OCI-LY7 (cell line): Measurements from ENCODE around the gene IFITM5. TPM values are rescaled to one million over a fixed set of nuclear protein-coding genes. Genes with fewer than 3 reads are reported as not detected.

ENCODE experiments used
- BruUV-seq: library from RNA; stranded (reverse); fragments of 400-500 nt; replicated peaks from 2 replicates; lab custom pipeline; 2021; lab: Mats Ljungman, UMichigan
- CTCF ChIA-PET: fragments of 300-600 bp; sonication (Branson Sonifier 250); formaldehyde crosslinking; loops from one replicate; lab custom pipeline; 2022; ENCODE audit warnings: antibody characterized with exemption; ENCODE audit not compliant: unreplicated experiment; lab: Charles Lee
- POLR2A ChIA-PET: fragments of 300-600 bp; sonication (Branson Sonifier 250); formaldehyde crosslinking; loops from one replicate; lab custom pipeline; 2022; ENCODE audit warnings: antibody characterized with exemption; lab: Charles Lee
- DNase-seq: peaks from one replicate; pipeline ENCODE4 v3.0.0-alpha.2; 2015; ENCODE audit warnings: low spot score
- H2AFZ ChIP-seq: fragments of 200-600 bp; sonication (generic), shearing (Covaris generic); 2 replicates; pipeline ENCODE4 v1.6.1; 2014; ENCODE audit warnings: mild to moderate bottlenecking, antibody characterized with exemption, low read length, moderate library complexity
- H3K27ac ChIP-seq: fragments of 200-600 bp; sonication (generic); 2 replicates; pipeline ENCODE4 v1.5.1; 2014; ENCODE audit warnings: mixed run types, low read depth, mild to moderate bottlenecking, moderate library complexity, low read length, inconsistent platforms; ENCODE audit not compliant: poor library complexity, severe bottlenecking
- H3K36me3 ChIP-seq: fragments of 200-600 bp; sonication (generic); 2 replicates; pipeline ENCODE4 v1.6.1; 2014; ENCODE audit warnings: mild to moderate bottlenecking, antibody characterized with exemption, low read length, moderate library complexity, mixed read lengths; ENCODE audit not compliant: insufficient read depth
- H3K4me1 ChIP-seq: fragments of 200-600 bp; sonication (generic); 2 replicates; pipeline ENCODE4 v1.5.1; 2014; ENCODE audit warnings: mild to moderate bottlenecking, low read length; ENCODE audit not compliant: insufficient read depth, poor library complexity, severe bottlenecking
- H3K4me2 ChIP-seq: fragments of 200-600 bp; sonication (generic); 2 replicates; pipeline ENCODE4 v1.6.1; 2014; ENCODE audit warnings: mild to moderate bottlenecking, low read length
- H3K4me3 ChIP-seq: fragments of 200-600 bp; sonication (generic); 2 replicates; pipeline ENCODE4 v1.5.1; 2014; ENCODE audit warnings: mild to moderate bottlenecking, low read depth, low read length; ENCODE audit not compliant: poor library complexity, severe bottlenecking
- H3K79me2 ChIP-seq: fragments of 200-600 bp; sonication (generic); 2 replicates; pipeline ENCODE4 v1.6.1; 2016; ENCODE audit warnings: low read depth, mild to moderate bottlenecking, low read length, moderate library complexity, mixed read lengths; ENCODE audit not compliant: insufficient read depth
- H3K9me2 ChIP-seq: fragments of 200-600 bp; sonication (generic); 2 replicates; pipeline ENCODE4 v1.6.1; 2016; ENCODE audit warnings: mild to moderate bottlenecking, low read length, mixed read lengths; ENCODE audit not compliant: insufficient read depth
- H3K9me3 ChIP-seq: fragments of 200-600 bp; sonication (generic); 2 replicates; pipeline ENCODE4 v1.6.1; 2014; ENCODE audit warnings: mild to moderate bottlenecking, mixed run types, low read length, mixed read lengths
- H4K20me1 ChIP-seq: fragments of 200-600 bp; sonication (generic); 2 replicates; pipeline ENCODE4 v1.6.1; 2014; ENCODE audit warnings: mild to moderate bottlenecking, antibody characterized with exemption, low read length, moderate library complexity, mixed read lengths; ENCODE audit not compliant: insufficient read depth
- EZH2phosphoT487 ChIP-seq: fragments of 200-600 bp; sonication (generic); IDR thresholded peaks from 2 replicates; pipeline ENCODE4 v1.6.1; 2018; ENCODE audit warnings: low read depth, borderline replicate concordance, mild to moderate bottlenecking, mixed run types, antibody characterized with exemption, low read length, moderate library complexity, mixed read lengths
- intact Hi-C: fragments of 100-400 bp; cut with micrococcal nuclease; formaldehyde crosslinking; loops from one replicate; pipeline ENCODE4 v1.10.0; 2022; ENCODE audit not compliant: unreplicated experiment
- total RNA-seq, 2 experiments: library from RNA; depleted of rRNA in 1 of 2; stranded (reverse); fragments of >200 nt in 1 of 2; shearing (Covaris generic) in 1 of 2; gene quantifications; 2 replicates each; pipeline ENCODE4 v1.2.3, GENCODE V29; 2014 to 2022
- TF ChIP-seq, protein P1 (sequence below): fragments of 200-600 bp; sonication (generic); conservative IDR thresholded peaks from 2 replicates; pipeline ENCODE4 v1.5.1; 2014; ENCODE audit warnings: mild to moderate bottlenecking, antibody characterized with exemption, low read length, moderate library complexity, mixed read lengths

IFITM5 gene
- total RNA-seq, 2 experiments from 2014 or later, result not detected

DNA sequence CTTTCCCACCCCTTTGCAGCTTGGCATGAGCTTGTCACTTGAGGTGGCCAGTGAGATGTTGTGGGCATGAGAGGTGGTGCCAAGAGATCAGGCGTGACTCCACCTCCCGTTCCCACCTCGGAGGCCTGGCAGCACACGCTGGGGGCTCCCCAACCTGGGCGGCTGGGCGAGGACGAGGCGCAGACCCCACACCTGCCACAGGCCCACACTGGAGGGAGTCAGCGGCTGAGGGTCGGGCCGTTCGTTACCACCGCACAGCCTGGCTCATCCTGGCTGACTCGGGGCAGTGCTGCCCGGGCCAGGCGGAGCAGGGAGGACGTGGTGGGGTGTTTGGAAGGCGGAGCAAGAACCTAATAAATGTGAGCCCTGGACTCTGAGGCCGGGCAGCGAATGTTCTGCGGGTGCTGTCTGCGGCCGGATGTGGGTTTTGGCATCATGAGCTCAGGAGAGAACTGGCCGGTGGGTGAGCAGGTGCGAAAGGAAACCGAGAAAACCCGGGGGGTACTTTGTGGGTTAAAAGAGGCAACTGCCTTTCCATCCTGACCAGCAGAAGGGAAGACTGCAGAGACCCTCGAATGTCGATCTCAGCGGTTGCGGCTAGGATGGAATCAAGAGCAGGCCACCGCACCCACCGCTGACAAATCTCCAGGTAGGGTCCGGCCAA, 31.5 kb upstream of the IFITM5 start:
- Histone ChIP-seq H3K4me2 (peak overlapping the region; percentile 85), H2AFZ (peak overlapping the region; percentile 35; the same call in 1 of the 2 replicates), H3K36me3 (peaks cover 9% of the 10 kb centered on the region), H3K4me3 (peak overlapping the region; percentile 61), H3K9me3 (peaks cover 14% of the 10 kb centered on the region), H3K27ac (peak overlapping the region; percentile 91), H4K20me1 (no peaks in the 10 kb centered on the region), H3K4me1 (peaks cover 92% of the 10 kb centered on the region), H3K9me2 (no peaks in the 10 kb centered on the region), H3K79me2 (no peaks in the 10 kb centered on the region)
- no peak for TF ChIP-seq EZH2phosphoT487
- TF ChIP-seq, protein P1, sequence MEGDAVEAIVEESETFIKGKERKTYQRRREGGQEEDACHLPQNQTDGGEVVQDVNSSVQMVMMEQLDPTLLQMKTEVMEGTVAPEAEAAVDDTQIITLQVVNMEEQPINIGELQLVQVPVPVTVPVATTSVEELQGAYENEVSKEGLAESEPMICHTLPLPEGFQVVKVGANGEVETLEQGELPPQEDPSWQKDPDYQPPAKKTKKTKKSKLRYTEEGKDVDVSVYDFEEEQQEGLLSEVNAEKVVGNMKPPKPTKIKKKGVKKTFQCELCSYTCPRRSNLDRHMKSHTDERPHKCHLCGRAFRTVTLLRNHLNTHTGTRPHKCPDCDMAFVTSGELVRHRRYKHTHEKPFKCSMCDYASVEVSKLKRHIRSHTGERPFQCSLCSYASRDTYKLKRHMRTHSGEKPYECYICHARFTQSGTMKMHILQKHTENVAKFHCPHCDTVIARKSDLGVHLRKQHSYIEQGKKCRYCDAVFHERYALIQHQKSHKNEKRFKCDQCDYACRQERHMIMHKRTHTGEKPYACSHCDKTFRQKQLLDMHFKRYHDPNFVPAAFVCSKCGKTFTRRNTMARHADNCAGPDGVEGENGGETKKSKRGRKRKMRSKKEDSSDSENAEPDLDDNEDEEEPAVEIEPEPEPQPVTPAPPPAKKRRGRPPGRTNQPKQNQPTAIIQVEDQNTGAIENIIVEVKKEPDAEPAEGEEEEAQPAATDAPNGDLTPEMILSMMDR, result no peak
- no TSS peak for BruUV-seq
- DNase-seq, result peak; percentile 94
- ChIA-PET CTCF (interaction anchor here (1.0 to 1.3 kb wide), 3 partner anchors 10 to 24 kb away, joined by 4 read pairs; no protein-coding TSS in a partner anchor), POLR2A (interaction anchor here (0.6 to 5.5 kb wide), 9 partner anchors 8 to 114 kb away, joined by 3 to 63 read pairs (median 8); no protein-coding TSS in a partner anchor)
- intact Hi-C loops, result no loop called here

DNA sequence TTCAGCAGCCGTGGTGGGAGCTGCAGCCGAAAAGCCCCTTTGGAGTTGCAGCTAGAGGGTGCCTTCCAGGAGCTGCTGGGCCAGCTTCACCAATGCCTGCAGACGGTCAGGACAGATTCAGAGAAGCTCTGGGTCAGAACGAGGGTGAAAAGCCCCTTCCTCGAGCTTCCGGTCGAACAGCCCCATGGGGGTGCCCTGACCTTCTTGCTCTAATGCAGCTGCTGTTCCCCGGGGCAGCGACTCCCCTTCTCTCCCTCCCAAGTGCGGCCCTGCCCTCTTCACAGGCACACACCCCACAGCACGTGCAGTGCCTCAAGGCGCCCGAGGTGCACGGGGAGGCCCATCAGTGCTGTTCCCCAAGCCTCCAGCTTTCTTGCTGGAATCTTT, 31.0 kb upstream of the IFITM5 start:
- H3K4me2 ChIP-seq, result peak overlapping the region; percentile 85

More for the DNA sequence above, 31.0 kb upstream of the IFITM5 start:
- peak; percentile 72 for DNase-seq
- Histone ChIP-seq H3K4me1 (peaks cover 88% of the 10 kb centered on the region), H2AFZ (peak overlapping the region; percentile 5; the same call in 1 of the 2 replicates), H4K20me1 (no peaks in the 10 kb centered on the region), H3K27ac (peak overlapping the region; percentile 91), H3K36me3 (peaks cover 9% of the 10 kb centered on the region), H3K79me2 (no peaks in the 10 kb centered on the region), H3K9me2 (no peaks in the 10 kb centered on the region), H3K9me3 (peaks cover 14% of the 10 kb centered on the region), H3K4me3 (peak overlapping the region; percentile 61)
- TF ChIP-seq EZH2phosphoT487, result no peak
- TF ChIP-seq, protein P1, result 0 out of 2 replicates have a peak, but pooled peaks have one; percentile 2
- POLR2A ChIA-PET, result interaction anchor here (0.6 to 5.5 kb wide), 8 partner anchors 9 to 114 kb away, joined by 3 to 63 read pairs (median 12); no protein-coding TSS in a partner anchor
- BruUV-seq, result no TSS peak
- CTCF ChIA-PET, result interaction anchor here (0.7 to 1.3 kb wide), 4 partner anchors 10 to 25 kb away, joined by 3 to 4 read pairs (median 4); no protein-coding TSS in a partner anchor
- intact Hi-C loops, result no loop called here
